Dedifferentiated amniotic fluid mesenchymal stem cell (primary cell): ENCODE measurements around the gene PRM2.

Experiments
- DNase-seq: peaks from one replicate; pipeline ENCODE4 v3.0.0-alpha.2; 2016; ENCODE audit errors: extremely low spot score

The PRM2 gene

DNA sequence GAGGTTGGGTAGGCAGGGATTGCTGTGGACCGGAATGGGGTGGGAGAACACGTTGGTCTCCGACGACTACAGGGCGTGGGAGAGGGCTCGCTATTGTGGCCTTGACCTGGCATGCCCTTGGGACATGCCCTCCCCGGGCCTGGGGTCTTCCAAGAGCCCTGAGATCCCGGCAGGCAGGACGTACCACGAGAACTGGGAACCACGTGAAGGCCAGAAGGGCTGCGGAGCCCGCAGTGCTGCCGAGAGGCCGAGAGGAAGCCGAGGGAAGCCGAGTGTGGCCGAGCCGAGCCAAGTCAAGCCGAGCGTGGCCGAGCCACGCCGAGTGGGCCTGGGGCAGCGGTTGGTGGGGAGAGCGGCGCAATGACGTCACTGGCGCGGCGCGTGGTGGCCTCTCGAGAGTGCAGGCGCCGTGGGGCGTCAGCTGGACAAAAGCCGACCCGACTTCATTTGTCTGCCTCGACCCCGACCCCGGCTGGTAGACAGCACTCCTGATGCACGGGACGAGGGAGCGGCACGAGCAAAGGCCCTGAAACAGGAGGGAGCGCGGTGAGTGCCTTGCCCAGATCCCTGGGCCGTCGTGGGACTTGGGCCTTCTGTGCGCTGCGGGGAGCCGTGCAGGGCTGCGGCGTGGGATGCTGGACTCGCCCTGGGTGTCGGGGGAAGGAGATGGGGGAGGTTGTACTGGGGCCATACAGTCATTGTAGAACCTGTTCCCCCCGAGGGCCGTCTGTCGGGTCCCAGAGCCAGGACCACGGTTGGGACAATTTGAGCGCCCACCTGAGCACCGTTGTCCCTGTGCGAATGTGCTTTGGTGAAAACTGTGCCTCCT is 26.8 kb downstream of the PRM2 start:
- DNase-seq = no peak

DNA sequence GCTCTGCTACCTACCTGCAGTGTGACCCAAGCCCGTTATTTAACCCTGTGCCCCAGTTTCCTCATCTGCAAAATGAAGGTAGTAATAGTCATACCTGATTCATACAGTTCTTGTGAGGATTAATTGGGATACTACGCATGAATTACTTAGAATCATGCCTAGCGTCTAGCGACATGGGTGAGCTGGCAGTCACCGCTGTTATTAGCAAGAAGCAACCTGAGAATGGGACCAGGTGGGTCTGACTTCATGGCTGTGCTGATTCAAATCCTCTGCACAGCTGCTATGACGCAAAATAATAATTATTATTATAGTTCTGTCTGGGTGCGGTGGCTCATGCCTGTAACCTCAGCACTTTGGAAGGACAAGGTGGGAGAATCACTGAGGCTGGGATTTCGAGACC is 28.1 kb downstream of the PRM2 start:
- no peak for DNase-seq

DNA sequence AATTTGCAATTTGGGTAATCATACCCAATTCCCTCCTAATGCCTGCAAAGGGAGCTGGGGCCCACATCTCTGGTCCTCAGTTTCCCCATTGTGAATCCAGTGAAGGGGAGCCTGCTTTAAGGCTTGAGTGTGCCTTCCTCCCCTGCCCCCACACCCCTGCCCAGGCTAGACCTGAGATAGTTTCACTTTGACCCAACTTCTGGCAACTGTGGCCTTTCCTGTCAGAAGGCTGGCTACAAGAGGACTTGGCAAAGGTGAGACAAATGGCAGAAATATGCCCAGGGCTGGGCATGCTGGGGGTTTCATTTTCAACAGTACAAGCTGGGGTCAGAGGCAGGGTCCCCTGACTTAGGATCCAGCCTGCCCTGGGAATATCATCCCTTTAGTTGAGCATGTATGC is 30.3 kb downstream of the PRM2 start:
- no peak for DNase-seq

DNA sequence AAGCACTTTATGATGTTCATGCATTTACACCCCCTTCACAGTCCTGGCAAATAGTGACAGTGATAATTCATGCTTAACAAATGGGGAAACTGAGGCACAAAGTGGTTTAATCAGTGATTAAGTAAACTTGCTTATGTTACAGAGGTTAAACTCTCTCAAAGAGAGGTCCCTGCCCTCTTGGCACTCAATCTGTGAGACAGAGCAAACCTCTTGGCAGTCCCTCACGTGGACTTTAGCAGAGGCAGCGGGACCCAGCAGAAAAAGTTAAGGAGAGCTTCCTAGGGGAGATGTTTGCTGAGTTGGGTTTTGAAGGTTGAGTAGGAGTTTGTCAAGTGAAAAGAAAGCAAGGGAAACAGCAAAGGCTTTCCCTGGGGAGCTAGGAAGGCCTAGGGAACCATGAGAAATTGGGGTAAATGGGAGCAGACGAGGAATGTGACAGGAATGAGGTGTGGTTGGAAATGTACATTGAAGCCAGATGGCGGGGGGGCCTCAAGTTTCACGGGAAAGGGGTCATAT is 31.0 kb downstream of the PRM2 start:
- no peak for DNase-seq

DNA sequence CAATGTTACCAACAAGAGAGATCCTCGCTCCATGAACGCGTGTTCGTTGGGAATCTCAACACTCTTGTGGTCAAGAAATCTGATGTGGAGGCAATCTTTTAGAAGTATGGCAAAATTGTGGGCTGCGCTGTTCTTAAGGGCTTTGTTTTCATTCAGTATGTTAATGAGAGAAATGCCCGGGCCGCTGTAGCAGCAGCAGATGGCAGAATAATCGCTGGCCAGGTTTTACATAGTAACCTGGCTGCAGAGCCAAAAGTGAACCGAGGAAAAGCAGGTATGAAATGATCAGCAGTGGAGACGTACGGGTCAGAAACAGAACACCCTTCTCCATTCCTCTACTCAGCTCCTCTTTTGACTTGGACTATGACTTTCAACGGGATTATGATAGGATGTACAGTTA is 33.6 kb downstream of the PRM2 start:
- no peak for DNase-seq

DNA sequence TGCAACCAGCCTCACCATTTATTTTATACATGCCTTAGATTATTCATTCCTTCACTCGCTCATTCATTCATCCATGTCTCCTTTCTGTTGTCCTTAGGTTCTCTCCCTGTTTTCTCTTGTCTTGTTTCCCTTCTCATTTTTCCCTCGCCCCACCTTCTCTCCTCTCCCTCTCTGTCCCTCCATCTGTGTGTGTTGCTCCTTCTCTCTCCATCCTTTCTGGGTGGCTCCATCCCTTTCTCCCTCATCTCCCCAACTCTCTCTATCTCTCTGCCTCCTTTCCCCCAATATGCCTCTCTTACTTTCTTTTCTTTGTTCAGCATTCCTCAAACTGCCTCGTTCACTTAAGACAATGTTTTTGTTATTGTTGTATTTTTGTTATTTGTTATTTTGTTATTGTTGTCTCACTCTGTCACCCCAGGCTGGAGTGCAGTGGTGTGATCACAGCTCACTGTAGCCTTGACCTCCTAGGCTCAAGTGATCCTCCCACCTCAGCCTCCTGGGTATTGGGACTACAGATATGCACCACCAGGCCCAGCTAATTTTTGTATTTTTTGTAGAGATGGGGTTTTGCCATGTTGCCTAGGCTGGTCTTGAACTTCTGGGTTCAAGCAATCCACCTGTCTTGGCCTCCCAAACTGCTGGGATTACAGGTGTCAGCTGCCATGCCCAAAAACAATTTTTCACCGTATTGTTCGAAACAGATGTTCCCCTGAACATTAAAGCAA is 34.6 kb downstream of the PRM2 start:
- no peak for DNase-seq

DNA sequence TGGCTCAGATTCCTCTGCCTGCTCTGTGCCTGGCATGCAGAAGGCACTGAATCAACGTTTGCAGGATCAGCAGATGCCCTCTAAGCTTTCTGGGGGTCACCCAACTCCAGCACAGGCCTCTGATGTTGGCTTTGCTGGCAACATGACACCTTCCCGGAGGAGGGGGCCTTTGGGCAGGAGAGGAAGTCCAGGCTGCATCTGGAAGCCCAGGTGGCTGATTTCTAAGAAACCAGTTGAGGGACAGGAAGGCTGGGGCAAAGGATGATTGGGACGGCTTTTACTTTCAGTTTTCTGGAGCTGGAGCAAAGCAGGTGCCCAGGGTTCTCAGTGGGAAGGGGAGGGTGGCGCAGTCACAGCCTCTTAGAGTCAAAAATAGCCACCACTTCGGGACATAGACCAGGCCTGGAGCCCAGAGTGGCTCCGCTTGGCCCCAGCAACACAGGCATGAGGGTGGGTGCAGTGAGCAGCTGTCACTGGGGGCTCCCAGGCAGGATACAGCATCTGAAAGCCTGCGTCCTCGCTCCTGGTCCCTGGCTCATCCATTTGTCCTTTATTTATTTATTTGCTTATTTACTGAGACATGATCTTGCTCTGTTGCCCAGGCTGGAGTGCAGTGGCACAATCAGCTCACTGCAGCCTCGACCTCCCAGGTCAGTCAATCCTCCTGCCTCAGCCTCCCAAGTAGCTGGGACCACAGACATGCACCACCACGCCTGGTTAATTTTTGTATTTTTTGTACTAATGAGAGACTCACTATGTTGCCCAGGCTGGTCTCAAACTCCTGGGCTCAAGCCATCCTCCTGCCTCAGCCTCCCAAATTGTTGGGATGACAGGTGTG is 35.4 kb downstream of the PRM2 start:
- no peak for DNase-seq

DNA sequence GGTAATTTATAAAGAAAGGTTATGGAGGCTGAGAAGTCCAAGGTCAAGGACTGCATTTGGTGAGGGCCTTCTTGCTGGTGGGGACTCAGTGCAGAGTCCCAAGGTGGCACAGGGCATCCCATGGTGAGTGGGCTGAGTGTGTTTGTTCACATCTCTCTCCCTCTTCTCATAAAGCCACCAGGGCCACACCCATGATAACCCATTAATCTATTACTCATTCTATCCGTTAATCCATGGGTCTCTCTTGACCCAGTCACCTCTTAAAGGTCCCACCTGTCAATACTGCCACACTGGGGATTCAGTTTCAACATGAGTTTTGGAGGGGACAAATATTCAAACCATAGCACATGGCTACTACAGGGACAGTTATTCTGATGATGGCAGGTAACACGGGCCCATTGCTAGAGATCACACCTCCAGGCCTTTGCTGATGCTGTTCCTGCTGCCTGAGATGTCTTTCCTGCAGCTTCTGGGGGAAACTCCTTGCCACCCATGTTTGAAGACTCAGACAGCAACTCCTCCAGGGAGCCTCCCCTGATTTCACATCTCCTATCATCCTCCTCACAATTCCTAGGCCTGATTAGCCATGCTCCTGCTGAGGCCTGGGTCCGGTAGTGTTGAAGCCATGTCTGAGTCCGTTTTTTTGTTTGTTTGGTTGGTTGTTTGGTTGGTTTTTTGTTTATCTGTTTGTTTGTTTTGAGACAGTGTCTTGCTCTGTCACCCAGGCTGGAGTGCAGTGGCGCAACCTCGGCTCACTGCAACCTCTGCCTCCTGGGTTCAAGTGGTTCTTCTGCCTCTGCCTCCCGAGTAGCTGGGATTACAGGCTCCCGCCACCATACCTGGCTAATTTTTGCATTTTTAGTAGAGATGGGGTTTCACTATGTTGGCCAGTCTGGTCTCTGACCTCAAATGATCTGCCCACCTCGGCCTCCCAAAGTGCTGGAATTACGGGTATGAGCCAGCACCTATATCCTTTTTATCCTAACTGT is 36.3 kb downstream of the PRM2 start:
- no peak for DNase-seq

DNA sequence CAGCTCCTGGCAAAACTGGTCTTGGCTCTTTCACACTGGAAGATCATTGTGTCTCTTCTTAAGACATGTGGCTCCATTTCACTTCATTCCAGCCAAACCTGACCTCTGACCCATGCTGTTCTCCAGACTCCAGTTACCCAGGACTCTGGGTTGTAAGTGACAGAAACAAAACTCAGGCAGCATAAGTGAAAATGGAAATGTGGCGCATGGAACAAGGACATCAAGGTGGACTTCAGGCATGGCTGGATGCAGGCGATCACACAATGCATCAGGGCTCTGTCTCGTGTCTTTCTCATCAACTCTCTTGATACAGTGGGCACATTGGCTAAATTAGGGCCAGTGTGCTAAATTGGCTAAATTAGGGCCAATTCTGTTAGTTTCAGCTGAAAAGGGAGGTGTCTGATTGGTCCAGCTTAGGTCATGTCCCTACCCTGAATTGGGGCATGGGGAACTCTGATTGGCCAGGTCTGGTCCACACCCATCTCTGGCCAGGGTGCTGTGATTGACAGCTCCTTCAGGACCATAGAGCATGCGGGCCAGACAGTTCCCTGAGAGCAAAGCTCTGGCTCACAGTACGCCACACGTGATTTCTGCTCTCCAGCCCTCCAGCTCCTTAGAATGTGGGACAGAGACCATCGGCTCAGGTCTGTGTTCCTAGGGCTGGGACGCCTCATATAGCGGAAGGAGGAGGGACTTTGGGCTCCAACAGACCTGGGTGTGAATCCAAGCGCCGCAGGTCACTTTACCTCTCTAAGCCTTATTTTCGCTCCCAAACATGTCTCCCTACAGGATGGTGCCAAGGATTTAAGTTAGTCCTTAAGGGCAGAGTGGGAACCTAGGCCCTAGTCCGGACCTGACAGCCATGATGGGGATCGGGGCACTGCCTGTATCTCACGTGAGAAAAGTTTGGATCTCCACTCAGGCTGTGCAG is 37.7 kb downstream of the PRM2 start:
- no peak for DNase-seq

DNA sequence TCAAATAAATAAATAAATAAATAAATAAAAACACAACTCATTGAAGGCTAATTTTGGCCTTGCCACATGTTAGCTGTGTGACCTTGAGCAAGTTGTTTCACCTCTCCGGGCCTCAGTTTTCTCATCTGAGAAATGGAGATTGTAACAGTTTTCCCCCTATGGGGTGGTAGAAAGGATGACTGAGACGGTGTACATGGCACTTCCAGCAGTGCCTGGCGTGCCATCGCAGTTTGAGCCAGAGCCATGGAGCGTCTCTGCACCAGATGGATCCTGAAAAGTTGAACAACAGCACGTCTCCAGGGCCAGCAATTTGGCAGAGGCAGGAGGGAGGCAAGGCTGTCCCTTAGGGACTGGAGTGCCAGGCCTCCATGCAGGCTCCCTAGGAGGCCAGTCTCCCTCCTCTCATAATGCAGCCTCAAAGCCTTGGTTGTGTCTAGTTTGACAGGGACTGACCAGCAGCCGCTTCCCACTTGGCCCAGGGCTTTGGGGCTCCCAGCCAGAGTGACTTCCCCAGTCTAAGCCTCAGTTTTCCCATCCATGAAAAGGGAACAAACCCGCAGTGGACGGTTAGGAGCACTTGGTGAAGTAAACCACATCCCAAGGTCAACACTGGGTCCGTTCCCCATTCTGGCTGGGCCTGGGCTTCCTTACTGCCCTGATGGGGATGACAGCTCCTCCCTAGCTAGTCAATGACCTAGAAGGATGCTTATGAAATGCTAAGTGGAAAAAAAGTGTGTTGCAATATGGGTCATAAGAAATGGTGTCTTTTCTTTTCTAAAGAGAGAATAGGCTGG is 39.6 kb downstream of the PRM2 start:
- DNase-seq = no peak

DNA sequence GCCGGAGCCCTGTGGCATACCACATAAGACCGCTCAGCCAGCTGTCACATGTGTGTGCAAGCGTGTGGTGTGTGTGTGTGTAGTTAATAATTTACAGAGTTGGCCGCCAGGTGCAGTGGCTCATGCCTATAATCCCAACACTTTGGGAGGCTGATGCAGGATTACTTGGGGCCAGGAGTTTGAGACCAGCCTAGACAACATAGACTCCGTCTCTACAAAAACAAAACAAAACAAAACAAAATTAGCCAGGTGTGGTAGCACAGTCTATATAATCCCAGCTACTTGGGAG is 40.6 kb downstream of the PRM2 start:
- DNase-seq = no peak

DNA sequence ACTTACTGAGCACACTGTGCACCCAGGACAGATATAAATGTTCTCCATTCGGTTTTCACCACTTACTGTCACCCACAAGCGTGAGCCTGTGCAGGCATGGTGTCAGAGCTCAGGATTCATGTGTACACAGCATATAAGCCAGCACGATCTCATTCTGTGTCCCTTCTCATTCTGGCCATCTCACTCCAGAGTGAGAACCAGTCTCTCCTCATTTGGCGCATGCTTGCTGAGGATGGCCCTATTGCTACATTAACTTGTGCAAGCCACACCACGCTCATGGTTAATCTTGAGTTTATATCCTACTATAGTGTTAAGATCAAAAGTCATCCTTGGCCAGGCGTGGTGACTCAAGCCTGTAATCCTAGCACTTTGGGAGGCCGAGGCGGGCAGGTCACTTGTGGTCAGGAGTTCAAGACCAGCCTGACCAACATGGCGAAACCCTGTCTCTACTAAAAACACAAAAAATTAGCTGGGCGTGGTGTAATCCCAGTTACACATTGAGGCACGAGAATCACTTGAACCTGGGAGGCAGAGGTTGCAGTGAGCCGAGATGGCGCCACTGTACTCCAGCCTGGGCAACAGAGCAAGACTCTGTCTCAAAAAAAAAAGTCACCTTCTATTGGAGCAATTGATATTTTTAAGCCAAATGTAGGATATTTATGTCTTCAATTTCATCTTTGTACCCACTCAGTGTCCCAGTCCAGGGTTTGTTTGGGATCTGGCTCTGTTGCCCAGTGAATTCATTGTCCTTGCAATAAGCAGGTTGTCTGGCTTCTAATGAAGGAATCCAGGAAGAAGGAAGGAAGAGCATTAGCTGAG is 41.2 kb downstream of the PRM2 start:
- DNase-seq = no peak

DNA sequence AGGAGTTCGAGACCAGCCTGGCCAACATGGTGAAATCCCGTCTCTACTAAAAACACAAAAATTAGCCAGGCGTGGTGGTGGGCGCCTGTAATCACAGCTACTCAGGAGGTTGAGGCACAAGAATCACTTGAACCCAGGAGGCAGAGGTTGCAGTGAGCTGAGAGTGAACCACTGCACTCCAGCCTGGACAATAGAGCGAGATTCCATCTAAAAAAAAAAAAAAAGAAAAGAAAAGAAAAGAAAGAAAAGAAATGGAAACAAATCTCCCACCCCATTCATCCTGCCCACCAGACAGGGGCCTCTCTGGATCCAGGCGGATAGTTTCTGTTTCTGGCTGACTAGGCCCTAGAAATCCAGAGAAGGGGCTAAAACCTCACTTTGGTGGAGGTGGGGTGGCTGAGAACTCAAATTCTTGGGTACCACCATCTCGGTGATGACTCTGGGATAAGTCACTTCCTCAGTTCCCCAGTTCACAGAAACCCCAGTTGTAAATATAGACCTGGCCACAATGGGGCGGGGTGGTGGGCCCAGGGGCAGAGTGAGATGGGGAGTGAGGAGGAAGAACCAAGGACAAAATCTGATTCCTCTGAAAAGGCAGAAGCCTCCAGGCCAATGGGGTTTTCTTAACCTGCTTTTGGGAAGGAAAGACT is 42.4 kb downstream of the PRM2 start:
- DNase-seq = no peak

DNA sequence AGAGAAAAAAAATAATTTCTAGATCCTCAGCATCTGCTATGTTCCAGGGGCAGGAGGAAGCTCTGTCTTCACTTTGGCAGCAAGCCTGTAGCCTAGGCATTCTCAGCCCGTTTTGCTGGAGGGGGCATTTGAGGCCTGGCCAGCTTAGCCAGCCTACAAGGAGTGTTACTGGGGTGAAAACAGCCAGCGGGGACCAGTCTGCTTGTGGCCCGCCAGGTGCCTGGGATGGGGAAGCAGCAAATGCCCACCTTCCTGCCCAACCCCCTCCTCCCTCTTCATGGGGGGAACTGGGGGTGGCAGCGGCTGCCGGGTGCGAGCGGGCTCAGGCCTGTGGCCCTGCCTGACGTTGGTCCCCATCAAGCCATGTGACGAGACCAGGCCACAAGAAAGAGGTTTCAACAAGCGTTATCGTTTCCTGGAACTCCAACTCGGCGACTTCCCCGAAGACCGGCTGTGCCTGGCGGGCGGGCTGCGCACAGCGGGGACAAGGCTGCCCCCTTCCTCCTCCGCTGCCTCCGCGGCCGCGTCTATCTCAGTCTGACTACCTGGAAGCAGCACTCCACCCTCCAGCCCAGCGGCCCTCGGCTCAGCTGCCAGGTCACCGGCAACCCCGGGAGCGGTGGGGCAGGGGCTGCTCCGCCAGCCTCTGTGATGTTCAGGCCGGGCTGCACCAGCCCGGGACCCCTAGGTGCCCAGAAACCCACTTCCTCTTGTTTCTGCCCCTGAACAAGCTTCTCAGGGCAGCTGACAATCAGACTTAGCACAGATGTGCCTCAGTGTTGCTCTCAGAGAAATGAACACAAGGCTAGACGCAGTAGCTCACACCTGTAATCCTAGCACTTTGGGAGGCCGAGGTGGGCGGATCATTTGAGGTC is 43.2 kb downstream of the PRM2 start:
- DNase-seq = no peak

DNA sequence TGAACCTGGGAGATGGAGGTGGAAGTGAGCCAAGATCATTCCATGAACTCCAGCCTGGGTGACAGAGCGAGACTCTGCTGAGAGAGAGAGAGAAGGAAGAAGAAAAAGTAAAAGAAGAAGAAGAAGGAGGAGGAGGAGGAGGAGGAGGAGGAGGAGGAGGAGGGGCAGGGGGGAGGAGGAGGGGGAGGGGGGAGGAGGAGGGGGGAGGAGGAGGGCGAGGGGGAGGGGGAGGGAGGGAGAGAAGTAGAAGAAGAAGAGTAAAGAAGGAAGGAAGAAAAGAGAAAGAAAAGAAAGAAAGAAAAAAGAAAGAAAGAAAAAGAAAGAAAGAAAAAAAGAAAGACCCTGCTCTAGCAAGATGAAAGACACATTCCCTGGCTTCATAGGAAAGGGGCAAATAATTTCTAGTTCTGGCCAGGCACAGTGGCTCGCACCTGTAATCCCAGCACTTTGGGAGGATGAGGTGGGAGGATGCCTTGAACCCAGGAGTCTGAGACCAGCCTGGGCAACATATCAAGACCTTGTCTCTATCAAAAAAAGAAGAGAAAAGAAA is 43.9 kb downstream of the PRM2 start:
- no peak for DNase-seq

DNA sequence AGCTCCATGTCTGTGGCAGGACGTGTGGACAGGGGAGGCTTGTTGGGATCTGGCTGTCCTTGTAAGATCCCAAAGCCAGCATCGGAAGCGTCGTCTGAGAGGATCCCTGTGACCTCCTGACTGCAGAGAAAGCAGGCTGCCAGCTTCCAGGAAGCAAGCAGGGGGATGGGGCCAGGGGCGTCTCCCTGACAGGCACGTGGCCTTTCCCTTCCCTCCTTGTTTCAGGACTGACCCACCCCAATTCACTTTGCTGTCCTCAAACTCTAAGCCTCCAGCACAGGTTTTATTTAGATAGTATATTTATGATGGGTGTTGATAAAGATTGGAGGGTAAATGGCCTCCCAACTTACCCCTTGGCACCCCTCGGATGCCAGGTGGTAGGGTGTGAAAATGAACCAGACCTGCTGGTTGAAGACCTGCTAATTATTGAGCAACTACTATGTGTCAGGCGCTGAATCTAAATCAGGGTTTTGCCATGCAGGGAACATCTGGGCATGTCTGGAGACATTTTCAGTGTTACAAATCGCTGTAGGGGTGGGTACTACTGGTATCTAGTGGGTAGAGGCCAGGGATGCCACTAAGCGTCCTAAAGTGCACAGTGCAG is 44.8 kb downstream of the PRM2 start:
- DNase-seq = no peak
